T-cell (primary cell): Measurements from ENCODE around the gene ZSCAN12. TPM values are rescaled to one million over a fixed set of nuclear protein-coding genes. Genes with fewer than 3 reads are reported as not detected.

ENCODE experiments used
- ATAC-seq, 4 experiments: fragments of 200-7000 bp in 3 of 4; fragments of 150-1000 bp in 1 of 4; cut with Tn5 transposase; replicated peaks in 1 of 4; 1 replicate in 3 of 4; 2 replicates in 1 of 4; pipeline ENCODE4 v1.10.0; 2021; ENCODE audit warnings: moderate library complexity in 3 of 4, mild to moderate bottlenecking in 2 of 4, moderate number of reproducible peaks in 1 of 4
- CTCF ChIA-PET, 2 donors: fragments of 300-600 bp; sonication (Branson Sonifier 250); formaldehyde crosslinking; loops; one replicate each; lab custom pipeline; 2022; ENCODE audit warnings: antibody characterized with exemption in 2 of 2; lab: Charles Lee
- POLR2A ChIA-PET, 2 donors: fragments of 300-600 bp; sonication (Branson Sonifier 250); formaldehyde crosslinking; loops; one replicate each; lab custom pipeline; 2022; ENCODE audit warnings: antibody characterized with exemption in 2 of 2; lab: Charles Lee
- DNase-seq, 35 experiments: peaks; one replicate each; pipeline versions ENCODE4 v3.0.0 to v3.0.0-alpha.2; 2013 to 2023
- H3K27ac ChIP-seq: one replicate; pipeline ENCODE4 v1.5.1; 2013; ENCODE audit warnings: low read length
- H3K27me3 ChIP-seq, 2 experiments: replicated peaks in 1 of 2; 1 replicate in 1 of 2; 2 replicates in 1 of 2; pipeline versions ENCODE4 v1.6.1 to v1.7.0; 2013; ENCODE audit warnings: low read length in 1 of 2, mixed read lengths in 1 of 2; ENCODE audit not compliant: control insufficient read depth in 2 of 2, insufficient read depth in 2 of 2; ENCODE audit errors: extremely low read depth in 1 of 2
- H3K36me3 ChIP-seq, 2 donors: 1 replicate in 1 of 2; 2 replicates in 1 of 2; pipeline versions ENCODE4 v1.6.1 to v1.7.0; 2013; ENCODE audit warnings: low read length in 1 of 2; ENCODE audit not compliant: control insufficient read depth in 2 of 2, insufficient read depth in 1 of 2; ENCODE audit errors: extremely low read depth in 1 of 2
- H3K4me1 ChIP-seq, 2 experiments: 1 replicate in 1 of 2; 2 replicates in 1 of 2; pipeline versions ENCODE4 v1.6.1 to v1.7.0; 2013; ENCODE audit warnings: low read length in 2 of 2, mixed read lengths in 1 of 2; ENCODE audit not compliant: insufficient read depth in 2 of 2, control insufficient read depth in 1 of 2; ENCODE audit errors: extremely low read depth in 1 of 2
- H3K4me3 ChIP-seq, 2 donors: 1 replicate in 1 of 2; 2 replicates in 1 of 2; pipeline versions ENCODE4 v1.5.1 to v1.7.0; 2013; ENCODE audit warnings: mild to moderate bottlenecking in 2 of 2, low read length in 1 of 2, moderate library complexity in 1 of 2; ENCODE audit not compliant: control insufficient read depth in 1 of 2; ENCODE audit errors: extremely low read depth in 1 of 2
- H3K9me3 ChIP-seq: 2 replicates; pipeline ENCODE4 v1.7.0; 2013
- H3K27ac Mint-ChIP-seq, 2 donors: one replicate each; pipeline ENCODE4 v1.8.0; 2020 to 2021; ENCODE audit warnings: mild to moderate bottlenecking in 2 of 2, mixed read lengths in 2 of 2
- H3K27me3 Mint-ChIP-seq, 2 donors: one replicate each; pipeline ENCODE4 v1.8.0; 2021 to 2022; ENCODE audit warnings: mixed read lengths in 2 of 2
- H3K36me3 Mint-ChIP-seq: one replicate; pipeline ENCODE4 v1.8.0; 2021; ENCODE audit warnings: mixed read lengths
- H3K4me1 Mint-ChIP-seq, 3 donors: one replicate each; pipeline ENCODE4 v1.8.0; 2020 to 2022; ENCODE audit warnings: mixed read lengths in 3 of 3, mild to moderate bottlenecking in 1 of 3
- H3K4me3 Mint-ChIP-seq, 3 donors: one replicate each; pipeline ENCODE4 v1.8.0; 2020 to 2022; ENCODE audit warnings: mild to moderate bottlenecking in 3 of 3, mixed read lengths in 3 of 3, moderate library complexity in 3 of 3
- H3K9me3 Mint-ChIP-seq, 3 donors: one replicate each; pipeline ENCODE4 v1.8.0; 2020 to 2022; ENCODE audit warnings: mixed read lengths in 3 of 3
- WGBS: methylation state at CpG from one replicate; pipeline ENCODE4 v1.1.5; 2013; ENCODE audit warnings: missing lambda C conversion rate; ENCODE audit not compliant: insufficient coverage; 5-methylcytosine and 5-hydroxymethylcytosine counted together
- total RNA-seq, 35 experiments: library from RNA in 6 of 35; stranded (reverse) in 6 of 35; fragments of 120-200 nt in 1 of 35; gene quantifications; one replicate each; pipeline versions ENCODE4 v1.2.1 to v1.2.4 and lab custom pipeline; 2013 to 2026

The ZSCAN12 gene
- total RNA-seq, 5 donors from 2014 or later (not counting 1 experiment from before 2014, with no cell fraction given), result 3.8 to 8.2 (median 6.8) TPM

DNA sequence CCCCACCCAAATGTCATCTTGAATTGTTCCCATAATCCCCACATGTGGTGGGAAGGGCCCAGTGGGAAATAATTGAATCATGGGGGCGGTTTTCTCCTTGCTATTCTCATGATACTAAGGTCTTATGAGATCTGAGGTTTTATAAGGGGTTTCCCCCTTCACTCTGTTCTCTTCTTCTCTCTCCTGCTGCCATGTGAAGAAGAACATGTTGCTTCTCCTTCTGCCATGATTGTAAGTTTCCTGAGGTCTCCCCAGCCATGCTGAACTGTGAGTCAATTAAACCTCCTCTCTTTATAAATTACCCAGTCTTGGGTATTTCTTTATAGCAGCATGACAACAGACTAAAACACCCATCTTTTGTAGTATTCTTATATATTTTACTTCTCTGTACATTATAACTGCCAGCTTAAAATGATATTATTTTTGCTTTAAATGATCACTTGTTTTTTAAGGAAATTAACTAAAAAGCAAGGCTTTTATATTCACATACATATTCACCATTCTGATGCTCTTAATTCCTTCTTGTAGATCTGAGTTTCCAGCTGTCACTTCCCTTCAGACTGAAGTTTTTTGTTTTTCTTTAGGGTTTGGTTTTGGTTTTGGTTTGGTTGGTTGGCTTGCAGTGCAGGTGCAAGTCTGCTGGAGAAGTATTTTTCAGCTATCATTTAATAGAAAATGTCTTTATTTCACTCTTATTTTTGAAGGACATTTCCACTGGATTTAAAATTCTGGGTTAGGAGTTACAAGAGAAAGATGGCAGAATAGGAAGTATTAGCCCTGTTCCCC, 59.0 kb downstream of the ZSCAN12 start:
- peaks cover 4% of the 10 kb centered on the region for H3K36me3 Mint-ChIP-seq
- Histone ChIP-seq H3K4me3 (no peak overlapping the region), H3K27ac (no peak overlapping the region), H3K4me1 (peaks cover 6% of the 10 kb centered on the region in 2 experiments), H3K27me3 (peaks cover 0 to 8% of the 10 kb centered on the region in 2 experiments), H3K9me3 (no peaks in the 10 kb centered on the region), H3K36me3 (no peaks in the 10 kb centered on the region)
- peaks cover 7 to 12% of the 10 kb centered on the region in 2 donors for H3K27me3 Mint-ChIP-seq
- ChIA-PET CTCF (no interaction called here), POLR2A (no interaction called here)
- WGBS, result no CpG with 5 or more reads among the region's 1 CpG
- H3K9me3 Mint-ChIP-seq, result peaks cover 0 to 10% (median 3%) of the 10 kb centered on the region in 3 donors
- H3K4me3 Mint-ChIP-seq, result no peak overlapping the region
- DNase-seq, result no peak
- no peaks in the 10 kb centered on the region for H3K4me1 Mint-ChIP-seq
- H3K27ac Mint-ChIP-seq, result no peak overlapping the region
- no peak for ATAC-seq

DNA sequence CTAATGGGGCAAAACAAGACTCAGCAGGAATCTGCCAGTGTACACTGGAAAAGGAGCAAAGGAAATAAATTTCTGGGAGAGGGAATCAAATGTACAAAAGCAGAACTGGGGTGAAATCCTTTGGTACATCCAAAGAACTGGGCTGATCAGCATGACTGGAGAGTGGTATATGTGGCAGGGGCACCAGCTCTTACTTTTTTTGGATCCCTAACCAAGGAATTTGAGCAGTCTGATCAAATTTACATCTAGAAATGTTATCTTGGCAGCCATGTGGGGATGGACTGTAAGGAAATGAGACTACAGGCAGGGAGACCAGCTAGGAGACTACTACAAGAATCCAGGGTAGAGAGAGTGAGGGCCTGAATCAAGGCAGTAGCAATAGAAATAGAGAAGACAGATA, 62.4 kb downstream of the ZSCAN12 start:
- peaks cover 0 to 10% (median 3%) of the 10 kb centered on the region in 3 donors for H3K9me3 Mint-ChIP-seq
- H3K27me3 Mint-ChIP-seq, result no peaks in the 10 kb centered on the region
- ATAC-seq (no peak), DNase-seq (no peak)
- H3K4me1 ChIP-seq, result peaks cover 6 to 13% of the 10 kb centered on the region in 2 experiments
- H3K27ac ChIP-seq, result no peak overlapping the region
- H3K4me3 ChIP-seq, result no peak overlapping the region
- peaks cover 4% of the 10 kb centered on the region for H3K36me3 Mint-ChIP-seq
- no peaks in the 10 kb centered on the region for H3K36me3 ChIP-seq
- H3K4me3 Mint-ChIP-seq, result no peak overlapping the region
- ChIA-PET POLR2A (no interaction called here), CTCF (no interaction called here)
- H3K27me3 ChIP-seq, result peaks cover 0 to 2% of the 10 kb centered on the region in 2 experiments
- peaks cover 3 to 7% (median 6%) of the 10 kb centered on the region in 3 donors for H3K4me1 Mint-ChIP-seq
- no peak overlapping the region for H3K27ac Mint-ChIP-seq
- H3K9me3 ChIP-seq, result no peaks in the 10 kb centered on the region

- ATAC-seq (no peak), DNase-seq (peak in 13 of 35 experiments; percentile 3 to 62 (median 10))
- no peaks in the 10 kb centered on the region for H3K27me3 Mint-ChIP-seq
- POLR2A ChIA-PET, result interaction anchor here in 1 of 2 donors (0.5 kb wide), 1 partner anchor 204 kb away, joined by 5 read pairs; no protein-coding TSS in a partner anchor
- CTCF ChIA-PET, result interaction anchor here in 1 of 2 donors (1.2 to 1.8 kb wide), 2 partner anchors 19 to 70 kb away, joined by 5 to 8 read pairs; partner anchors contain the start of gene ZSCAN26
- H3K36me3 Mint-ChIP-seq, result peaks cover 4% of the 10 kb centered on the region
- H3K27ac ChIP-seq, result peak overlapping the region; percentile 97
- no peak overlapping the region for H3K4me3 Mint-ChIP-seq
- 17% methylated on average over 21 of the region's 24 CpGs for WGBS
- H3K9me3 ChIP-seq, result no peaks in the 10 kb centered on the region
- no peaks in the 10 kb centered on the region for H3K27me3 ChIP-seq
- peaks cover 6 to 13% of the 10 kb centered on the region in 2 experiments for H3K4me1 ChIP-seq
- peak overlapping the region; percentile 75 to 93 for H3K4me3 ChIP-seq
- peaks cover 0 to 10% (median 3%) of the 10 kb centered on the region in 3 donors for H3K9me3 Mint-ChIP-seq
- H3K4me1 Mint-ChIP-seq, result peaks cover 3 to 7% (median 6%) of the 10 kb centered on the region in 3 donors
- H3K27ac Mint-ChIP-seq, result no peak overlapping the region
- H3K36me3 ChIP-seq, result no peaks in the 10 kb centered on the region
These were observed 63.0 kb downstream of the ZSCAN12 start for GRCh38 chr6:28336284-28337120.

GRCh38 chr6:28335564-28336283, 63.8 kb downstream of the ZSCAN12 start, which contains the start of gene ZSCAN31:
TSS of gene ZSCAN31 (minus strand) at chr6:28336148. CDS start at chr6:28329683, 6,465 bp downstream.
- H3K27me3 ChIP-seq, result no peaks in the 10 kb centered on the region
- Mint-ChIP-seq H3K27me3 (no peaks in the 10 kb centered on the region), H3K4me3 (peak within 1 kb of the TSS in 1 of 3 donors; percentile 9), H3K36me3 (peaks cover 4% of the 10 kb centered on the region), H3K9me3 (peaks cover 0 to 7% (median 3%) of the 10 kb centered on the region in 3 donors), H3K4me1 (peaks cover 3 to 7% (median 6%) of the 10 kb centered on the region in 3 donors), H3K27ac (no peak within 1 kb of the TSS)
- WGBS, result under 1% methylated on average over 24 of the region's 35 CpGs
- H3K36me3 ChIP-seq, result no peaks in the 10 kb centered on the region
- peak within 1 kb of the TSS; percentile 97 for H3K27ac ChIP-seq
- H3K4me1 ChIP-seq, result peaks cover 6 to 13% of the 10 kb centered on the region in 2 experiments
- ATAC-seq (peak; percentile 89 to 93 (median 91)), DNase-seq (peak; percentile 55 to 90 (median 78))
- no peaks in the 10 kb centered on the region for H3K9me3 ChIP-seq
- peak within 1 kb of the TSS; percentile 75 to 93 for H3K4me3 ChIP-seq
- POLR2A ChIA-PET, result interaction anchor here (0.5 to 1.2 kb wide), 9 partner anchors 14 to 472 kb away, joined by 3 to 11 read pairs (median 3); partner anchors contain the start of genes ZKSCAN4 (in 1 of the 2) and ZSCAN26 (in 1 of the 2)
- CTCF ChIA-PET, result interaction anchor here in 1 of 2 donors (0.6 to 1.8 kb wide), 6 partner anchors 14 to 446 kb away, joined by 3 to 8 read pairs (median 5); partner anchors contain the start of genes ZKSCAN3, ZSCAN16 and ZSCAN26

DNA sequence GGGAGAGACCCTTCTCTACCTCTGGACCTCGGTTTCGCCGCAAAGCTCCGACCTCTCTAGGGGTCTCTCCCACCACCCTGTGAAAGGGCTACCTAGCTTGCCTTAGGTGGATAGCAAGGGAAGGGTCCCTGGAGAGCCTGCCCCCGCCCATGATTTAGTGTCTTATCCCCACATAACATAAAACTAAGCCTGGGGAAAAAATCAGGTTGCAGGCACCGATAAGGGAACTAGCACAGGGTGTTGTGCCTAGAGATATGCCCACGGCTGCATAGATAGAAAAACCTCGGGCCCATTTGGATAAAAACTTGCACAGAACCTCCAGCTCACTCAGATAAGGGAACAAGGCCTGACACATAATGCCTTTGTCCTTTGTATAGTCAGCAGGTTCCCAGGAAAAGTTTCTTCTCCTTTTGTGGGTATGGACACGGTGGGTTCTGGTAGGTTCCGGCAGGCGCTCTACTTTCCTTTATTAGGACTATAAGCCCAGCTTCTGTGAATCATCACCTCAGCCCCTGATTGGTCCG, 64.4 kb downstream of the ZSCAN12 start:
- Histone ChIP-seq H3K4me1 (peaks cover 6 to 13% of the 10 kb centered on the region in 2 experiments), H3K27me3 (no peaks in the 10 kb centered on the region), H3K27ac (peak overlapping the region; percentile 97), H3K4me3 (peak overlapping the region; percentile 75 to 93), H3K36me3 (no peaks in the 10 kb centered on the region), H3K9me3 (no peaks in the 10 kb centered on the region)
- POLR2A ChIA-PET, result interaction anchor here (0.6 to 1.2 kb wide), 8 partner anchors 14 to 471 kb away, joined by 3 to 11 read pairs (median 3); partner anchors contain the start of genes ZKSCAN4 (in 1 of the 2) and ZSCAN26 (in 1 of the 2)
- CTCF ChIA-PET, result interaction anchor here in 1 of 2 donors (0.6 to 1.8 kb wide), 6 partner anchors 15 to 445 kb away, joined by 3 to 8 read pairs (median 5); partner anchors contain the start of genes ZKSCAN3, ZSCAN16 and ZSCAN26
- Mint-ChIP-seq H3K4me3 (peak overlapping the region in 1 of 3 donors; percentile 9), H3K4me1 (peaks cover 3 to 7% (median 6%) of the 10 kb centered on the region in 3 donors), H3K9me3 (peaks cover 0 to 2% (median 0%) of the 10 kb centered on the region in 3 donors), H3K36me3 (peaks cover under 1% of the 10 kb centered on the region), H3K27ac (no peak overlapping the region), H3K27me3 (no peaks in the 10 kb centered on the region)
- peak in 2 of 35 experiments; percentile 0 to 7 for DNase-seq
- 3% methylated on average over 6 of the region's 12 CpGs for WGBS
- ATAC-seq, result peak in 1 of 4 experiments; percentile 2
